HepG2 (cell line): ENCODE measurements around the gene UBE3D. TPM values are rescaled to one million over a fixed set of nuclear protein-coding genes. Genes with fewer than 3 reads are reported as not detected.
A peak's percentile ranks its signal among the peaks of the same experiment; 100 is the strongest.

Experiments
- ARHGAP35 ChIP-seq: sonication (generic); formaldehyde crosslinking; IDR thresholded peaks from 2 replicates; pipeline ENCODE4 v1.9.0; 2022; ENCODE audit warnings: mild to moderate bottlenecking, inconsistent platforms, moderate library complexity, missing genetic modification reagents, borderline replicate concordance
- BCL6 ChIP-seq: IDR thresholded peaks from 2 replicates; pipeline ENCODE4 v1.6.1; 2016; ENCODE audit warnings: missing genetic modification reagents, missing compliant biosample characterization
- EHMT2 ChIP-seq: fragments of 200-600 bp; sonication (generic); IDR thresholded peaks from 2 replicates; pipeline ENCODE4 v1.7.0; 2017; ENCODE audit warnings: antibody characterized with exemption, low read depth, low read length, borderline replicate concordance
- ELF1 ChIP-seq: sonication (generic); formaldehyde crosslinking; IDR thresholded peaks from 2 replicates; pipeline ENCODE4 v1.4.0; 2020; ENCODE audit warnings: missing genetic modification reagents
- NRL ChIP-seq: sonication (generic); formaldehyde crosslinking; IDR thresholded peaks from 2 replicates; pipeline ENCODE4 v1.5.0; 2020; ENCODE audit warnings: missing genetic modification reagents, mild to moderate bottlenecking, moderate library complexity, borderline replicate concordance
- PHF8 ChIP-seq: sonication (generic); formaldehyde crosslinking; IDR thresholded peaks from 2 replicates; pipeline ENCODE4 v1.5.0; 2020; ENCODE audit warnings: missing genetic modification reagents
- POLR2A ChIP-seq, 2 experiments: IDR thresholded peaks; 2 replicates each; pipeline ENCODE4 v1.6.1; 2011; ENCODE audit warnings: low read depth in 2 of 2, low read length in 2 of 2, mild to moderate bottlenecking in 1 of 2, moderate library complexity in 1 of 2; ENCODE audit not compliant: insufficient read depth in 1 of 2
- REL ChIP-seq: sonication (generic); formaldehyde crosslinking; conservative IDR thresholded peaks from 2 replicates; pipeline ENCODE4 v1.8.0; 2022; ENCODE audit warnings: mild to moderate bottlenecking, missing genetic modification reagents, moderate library complexity
- SCMH1 ChIP-seq: sonication (generic); formaldehyde crosslinking; IDR thresholded peaks from 2 replicates; pipeline ENCODE4 v1.9.0; 2021; ENCODE audit warnings: missing genetic modification reagents, mild to moderate bottlenecking, borderline replicate concordance
- SIX1 ChIP-seq: sonication (generic); formaldehyde crosslinking; IDR thresholded peaks from 2 replicates; pipeline ENCODE4 v1.4.0; 2020; ENCODE audit warnings: missing genetic modification reagents, borderline replicate concordance
- SNAI1 ChIP-seq: sonication (generic); formaldehyde crosslinking; IDR thresholded peaks from 2 replicates; pipeline ENCODE4 v1.5.0; 2020; ENCODE audit warnings: mild to moderate bottlenecking, missing genetic modification reagents, borderline replicate concordance
- TGIF2 ChIP-seq: IDR thresholded peaks from 2 replicates; pipeline ENCODE4 v1.6.1; 2016; ENCODE audit warnings: control low read depth, missing compliant biosample characterization
- ZMAT3 ChIP-seq: sonication (generic); formaldehyde crosslinking; conservative IDR thresholded peaks from 2 replicates; pipeline ENCODE4 v1.7.0; 2021; ENCODE audit warnings: missing genetic modification reagents
- ZNF20 ChIP-seq: sonication (generic); formaldehyde crosslinking; IDR thresholded peaks from 2 replicates; pipeline ENCODE4 v1.4.0; 2020; ENCODE audit warnings: mild to moderate bottlenecking, moderate library complexity, missing genetic modification reagents
- ZNF24 ChIP-seq: fragments of 450-650 bp; IDR thresholded peaks from 2 replicates; pipeline ENCODE4 v1.6.1; 2017; ENCODE audit warnings: antibody characterized with exemption, mild to moderate bottlenecking
- ZNF550 ChIP-seq: sonication (generic); formaldehyde crosslinking; IDR thresholded peaks from 2 replicates; pipeline ENCODE4 v1.4.0; 2020; ENCODE audit warnings: mild to moderate bottlenecking, missing genetic modification reagents, borderline replicate concordance
- ZNF670 ChIP-seq: sonication (generic); formaldehyde crosslinking; IDR thresholded peaks from 2 replicates; pipeline ENCODE4 v1.8.0; 2022; ENCODE audit warnings: mild to moderate bottlenecking, missing genetic modification reagents, borderline replicate concordance
- ZNF749 ChIP-seq: sonication (generic); formaldehyde crosslinking; IDR thresholded peaks from 2 replicates; pipeline ENCODE4 v1.8.0; 2022; ENCODE audit warnings: mild to moderate bottlenecking, missing genetic modification reagents, moderate library complexity, borderline replicate concordance
- polyA plus RNA-seq, 8 experiments: library from polyadenylated mRNA; depleted of rRNA in 3 of 8; stranded (reverse) in 7 of 8; unstranded in 1 of 8; fragments of >200 nt; fragmentation: Illumina TruSeq in 4 of 8; extraction: Trizol in 4 of 8; gene quantifications; 2 replicates each; pipeline versions ENCODE4 v1.2.1 to v1.2.3, GENCODE V29; 2011 to 2016; ENCODE audit warnings: low read depth in 4 of 8, missing spikeins in 1 of 8, mixed read lengths in 1 of 8; ENCODE audit not compliant: insufficient read depth in 1 of 8
- total RNA-seq, 5 experiments: library from RNA; depleted of rRNA; stranded (reverse); fragments of >200 nt; fragmentation: Illumina TruSeq; extraction: Trizol; gene quantifications; 2 replicates each; pipeline ENCODE4 v1.2.3, GENCODE V29; 2016; ENCODE audit warnings: low read depth in 1 of 5
- TF ChIP-seq, protein P1 (sequence below): sonication (generic); formaldehyde crosslinking; IDR thresholded peaks from 2 replicates; pipeline ENCODE4 v1.4.0; 2020; ENCODE audit warnings: mild to moderate bottlenecking, missing genetic modification reagents
- TF ChIP-seq, protein P2 (sequence below): IDR thresholded peaks from 2 replicates; pipeline ENCODE4 v1.6.1; 2016; ENCODE audit warnings: low read depth, borderline replicate concordance
- TF ChIP-seq, protein P3 (sequence below): IDR thresholded peaks from 2 replicates; pipeline ENCODE4 v1.6.1; 2012; ENCODE audit warnings: inconsistent platforms
- TF ChIP-seq, protein P4 (sequence below): sonication (generic); formaldehyde crosslinking; IDR thresholded peaks from 2 replicates; pipeline ENCODE4 v1.5.0; 2020; ENCODE audit warnings: missing genetic modification reagents

UBE3D gene
- total and polyA plus RNA-seq, 2 of the 13 experiments (the other 11 are each of a cell fraction or from before 2014, with no cell fraction given) = 5.1 to 11.4 TPM

DNA sequence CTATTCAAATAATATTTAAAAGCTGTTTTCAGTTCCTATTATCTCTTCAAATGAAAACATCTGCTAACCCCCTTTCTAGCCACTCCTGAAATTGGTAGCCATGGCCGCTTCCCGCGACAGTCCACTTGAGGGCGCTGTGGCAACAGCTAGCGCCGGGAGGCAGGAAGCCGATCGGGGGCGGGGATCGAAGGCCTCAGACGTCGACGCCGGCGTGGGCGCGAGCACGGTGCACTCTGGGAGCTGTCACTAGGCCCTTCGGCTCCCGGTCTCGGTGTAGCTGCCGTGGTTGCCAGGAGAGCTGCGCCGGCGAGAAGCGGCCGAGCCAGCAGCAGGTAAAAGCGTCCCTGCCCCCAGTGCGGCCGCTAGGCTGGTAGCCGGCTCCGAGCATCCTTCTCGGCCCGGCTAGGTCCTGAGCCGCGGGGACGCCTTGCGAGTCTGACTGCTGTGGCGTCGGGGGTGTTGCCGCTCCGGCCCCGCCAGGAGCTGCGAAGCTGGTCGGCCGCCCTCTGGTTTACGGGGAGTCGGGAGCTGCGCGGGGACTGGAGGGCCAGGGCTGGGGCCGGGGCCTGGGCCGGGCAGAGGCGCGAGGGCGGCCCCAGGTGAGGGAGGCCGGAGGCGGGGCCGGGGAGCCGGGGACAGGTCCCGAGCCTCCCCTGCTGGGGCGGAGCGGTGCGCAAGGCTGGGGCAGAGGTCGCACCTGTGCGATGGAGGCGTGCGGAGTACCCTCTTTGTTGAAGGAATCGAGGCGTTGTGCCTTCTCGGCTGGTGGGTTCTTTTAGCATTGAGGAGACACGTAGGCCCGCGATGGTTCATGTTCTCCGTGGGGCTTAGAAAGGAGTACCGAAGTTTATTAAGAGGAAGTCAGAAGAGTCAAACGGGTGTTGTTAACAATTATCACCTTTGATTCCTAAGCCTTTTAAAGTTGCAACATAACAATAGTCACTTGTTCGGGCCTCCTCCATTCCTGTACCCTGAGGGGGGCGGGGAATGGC, 2.1 kb upstream of the UBE3D start, which contains the start of gene DOP1A (continued):
- TF ChIP-seq PHF8 (CRISPR knock-in tag) = peak; percentile 76
- no peak for TF ChIP-seq BCL6
- no peak for TF ChIP-seq SCMH1 (CRISPR knock-in tag)
- TF ChIP-seq TGIF2 (CRISPR knock-in tag) = peak; percentile 96; the same call in 1 of the 2 replicates
- TF ChIP-seq REL (CRISPR knock-in tag) = 0 out of 2 replicates have a peak, but pooled peaks have one; percentile 32
- TF ChIP-seq ZNF749 (CRISPR knock-in tag) = 0 out of 2 replicates have a peak, but pooled peaks have one; percentile 79
- TF ChIP-seq, protein P1, sequence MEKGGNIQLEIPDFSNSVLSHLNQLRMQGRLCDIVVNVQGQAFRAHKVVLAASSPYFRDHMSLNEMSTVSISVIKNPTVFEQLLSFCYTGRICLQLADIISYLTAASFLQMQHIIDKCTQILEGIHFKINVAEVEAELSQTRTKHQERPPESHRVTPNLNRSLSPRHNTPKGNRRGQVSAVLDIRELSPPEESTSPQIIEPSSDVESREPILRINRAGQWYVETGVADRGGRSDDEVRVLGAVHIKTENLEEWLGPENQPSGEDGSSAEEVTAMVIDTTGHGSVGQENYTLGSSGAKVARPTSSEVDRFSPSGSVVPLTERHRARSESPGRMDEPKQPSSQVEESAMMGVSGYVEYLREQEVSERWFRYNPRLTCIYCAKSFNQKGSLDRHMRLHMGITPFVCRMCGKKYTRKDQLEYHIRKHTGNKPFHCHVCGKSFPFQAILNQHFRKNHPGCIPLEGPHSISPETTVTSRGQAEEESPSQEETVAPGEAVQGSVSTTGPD (CRISPR knock-in tag) = no peak
- no peak for TF ChIP-seq ZNF24
- TF ChIP-seq POLR2A (IDR thresholded peaks at IDR 0.05; ENCODE audit: insufficient read depth in 1 of 2, low read depth in 2 of 2, low read length in 2 of 2) = peak; percentile 67 to 76
- TF ChIP-seq SNAI1 = 0 out of 2 replicates have a peak, but pooled peaks have one; percentile 67
- 0 out of 2 replicates have a peak, but pooled peaks have one; percentile 36 for TF ChIP-seq ZMAT3
- peak; percentile 75; the same call in 1 of the 2 replicates for TF ChIP-seq ZNF670 (CRISPR knock-in tag)
- TF ChIP-seq NRL (CRISPR knock-in tag) = peak; percentile 89; the same call in 1 of the 2 replicates
- no peak for TF ChIP-seq EHMT2
- TF ChIP-seq, protein P2, sequence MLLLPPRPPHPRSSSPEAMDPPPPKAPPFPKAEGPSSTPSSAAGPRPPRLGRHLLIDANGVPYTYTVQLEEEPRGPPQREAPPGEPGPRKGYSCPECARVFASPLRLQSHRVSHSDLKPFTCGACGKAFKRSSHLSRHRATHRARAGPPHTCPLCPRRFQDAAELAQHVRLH (CRISPR knock-in tag) = peak; percentile 83; the same call in 1 of the 2 replicates
- peak; percentile 77; the same call in 1 of the 2 replicates for TF ChIP-seq ARHGAP35 (CRISPR knock-in tag)
- no peak for TF ChIP-seq ZNF550 (CRISPR knock-in tag)
- TF ChIP-seq ELF1 = peak; percentile 82
- TF ChIP-seq, protein P3, sequence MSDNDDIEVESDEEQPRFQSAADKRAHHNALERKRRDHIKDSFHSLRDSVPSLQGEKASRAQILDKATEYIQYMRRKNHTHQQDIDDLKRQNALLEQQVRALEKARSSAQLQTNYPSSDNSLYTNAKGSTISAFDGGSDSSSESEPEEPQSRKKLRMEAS = peak; percentile 78
- TF ChIP-seq SIX1 (CRISPR knock-in tag) = no peak
- no peak for TF ChIP-seq ZNF20 (CRISPR knock-in tag)
- TF ChIP-seq, protein P4, sequence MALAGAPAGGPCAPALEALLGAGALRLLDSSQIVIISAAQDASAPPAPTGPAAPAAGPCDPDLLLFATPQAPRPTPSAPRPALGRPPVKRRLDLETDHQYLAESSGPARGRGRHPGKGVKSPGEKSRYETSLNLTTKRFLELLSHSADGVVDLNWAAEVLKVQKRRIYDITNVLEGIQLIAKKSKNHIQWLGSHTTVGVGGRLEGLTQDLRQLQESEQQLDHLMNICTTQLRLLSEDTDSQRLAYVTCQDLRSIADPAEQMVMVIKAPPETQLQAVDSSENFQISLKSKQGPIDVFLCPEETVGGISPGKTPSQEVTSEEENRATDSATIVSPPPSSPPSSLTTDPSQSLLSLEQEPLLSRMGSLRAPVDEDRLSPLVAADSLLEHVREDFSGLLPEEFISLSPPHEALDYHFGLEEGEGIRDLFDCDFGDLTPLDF (CRISPR knock-in tag) = no peak; the same call in 1 of the 2 replicates
